H1 (cell line): ENCODE data around the gene USP24. TPM values are rescaled to one million over a fixed set of nuclear protein-coding genes. Genes with fewer than 3 reads are reported as not detected.

ENCODE experiments used
- EGR1 ChIP-seq: IDR thresholded peaks from 2 replicates; pipeline ENCODE4 v1.6.1; 2011; ENCODE audit warnings: low read depth, low read length, borderline replicate concordance
- GABPA ChIP-seq: IDR thresholded peaks from 2 replicates; pipeline ENCODE4 v1.6.1; 2011; ENCODE audit warnings: mild to moderate bottlenecking, low read length, moderate library complexity, borderline replicate concordance; ENCODE audit not compliant: insufficient read depth
- polyA plus RNA-seq, 7 experiments: library from polyadenylated mRNA; depleted of rRNA in 3 of 7; stranded (reverse) in 5 of 7; unstranded in 2 of 7; fragments of >200 nt in 5 of 7; fragments of 200-250 nt in 2 of 7; gene quantifications; 1 replicate in 5 of 7; 2 replicates in 1 of 7; 4 replicates in 1 of 7; pipeline versions ENCODE4 v1.2.1 to v1.2.3, GENCODE V29; 2011 to 2013; ENCODE audit warnings: missing spikeins in 2 of 7, mixed read lengths in 2 of 7
- total RNA-seq: library from RNA; stranded (reverse); fragmentation: NEBNext Ultra II Directional; extraction: Animal tissue kit (Norgen Biotek cat#: 25700); gene quantifications from 2 replicates; pipeline ENCODE4 v1.2.1, GENCODE V29; 2021
- TF ChIP-seq, protein P1 (sequence below), 3 experiments: IDR thresholded peaks; 1 replicate in 2 of 3; 2 replicates in 1 of 3; pipeline versions ENCODE4 v1.5.1 to v1.6.1; 2011; ENCODE audit warnings: low read length in 3 of 3, mild to moderate bottlenecking in 3 of 3, inconsistent platforms in 2 of 3, low read depth in 1 of 3, moderate library complexity in 1 of 3; ENCODE audit not compliant: insufficient read depth in 1 of 3; ENCODE audit errors: control extremely low read depth in 1 of 3

USP24 gene
- total and polyA plus RNA-seq, 2 of the 8 experiments (the other 6 are each of a cell fraction or from before 2014, with no cell fraction given) = 11.1 to 34.6 TPM

DNA sequence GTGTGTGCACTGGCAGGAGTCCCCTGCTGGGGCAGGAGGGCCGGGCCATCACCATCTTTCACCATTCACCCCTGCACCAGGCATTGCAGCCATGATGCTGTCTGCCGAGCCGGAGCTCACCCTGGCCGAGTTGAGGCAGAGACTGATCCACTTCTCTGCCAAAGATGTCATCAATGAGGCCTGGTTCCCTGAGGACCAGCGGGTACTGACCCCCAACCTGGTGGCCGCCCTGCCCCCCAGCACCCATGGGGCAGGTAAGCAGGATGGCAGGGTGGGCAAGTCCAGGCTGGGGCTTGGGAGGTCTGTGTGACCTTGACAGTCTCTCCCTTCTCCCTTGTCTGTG is 157.2 kb downstream of the USP24 start (continued):
- TF ChIP-seq, protein P1, sequence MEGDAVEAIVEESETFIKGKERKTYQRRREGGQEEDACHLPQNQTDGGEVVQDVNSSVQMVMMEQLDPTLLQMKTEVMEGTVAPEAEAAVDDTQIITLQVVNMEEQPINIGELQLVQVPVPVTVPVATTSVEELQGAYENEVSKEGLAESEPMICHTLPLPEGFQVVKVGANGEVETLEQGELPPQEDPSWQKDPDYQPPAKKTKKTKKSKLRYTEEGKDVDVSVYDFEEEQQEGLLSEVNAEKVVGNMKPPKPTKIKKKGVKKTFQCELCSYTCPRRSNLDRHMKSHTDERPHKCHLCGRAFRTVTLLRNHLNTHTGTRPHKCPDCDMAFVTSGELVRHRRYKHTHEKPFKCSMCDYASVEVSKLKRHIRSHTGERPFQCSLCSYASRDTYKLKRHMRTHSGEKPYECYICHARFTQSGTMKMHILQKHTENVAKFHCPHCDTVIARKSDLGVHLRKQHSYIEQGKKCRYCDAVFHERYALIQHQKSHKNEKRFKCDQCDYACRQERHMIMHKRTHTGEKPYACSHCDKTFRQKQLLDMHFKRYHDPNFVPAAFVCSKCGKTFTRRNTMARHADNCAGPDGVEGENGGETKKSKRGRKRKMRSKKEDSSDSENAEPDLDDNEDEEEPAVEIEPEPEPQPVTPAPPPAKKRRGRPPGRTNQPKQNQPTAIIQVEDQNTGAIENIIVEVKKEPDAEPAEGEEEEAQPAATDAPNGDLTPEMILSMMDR (IDR thresholded peaks at IDR 0.05; ENCODE audit: control extremely low read depth in 1 of 3, insufficient read depth in 1 of 3, low read depth in 1 of 3, low read length in 3 of 3) = no peak
- TF ChIP-seq GABPA (no peak), EGR1 (no peak)
